ENCODE results near the gene WNK1.
"Not testable (repeated sequence)": the region's sequence is repeated elsewhere in the genome, so short reads cannot be mapped to it uniquely, and the experiment has no call there.

Gene WNK1

DNA sequence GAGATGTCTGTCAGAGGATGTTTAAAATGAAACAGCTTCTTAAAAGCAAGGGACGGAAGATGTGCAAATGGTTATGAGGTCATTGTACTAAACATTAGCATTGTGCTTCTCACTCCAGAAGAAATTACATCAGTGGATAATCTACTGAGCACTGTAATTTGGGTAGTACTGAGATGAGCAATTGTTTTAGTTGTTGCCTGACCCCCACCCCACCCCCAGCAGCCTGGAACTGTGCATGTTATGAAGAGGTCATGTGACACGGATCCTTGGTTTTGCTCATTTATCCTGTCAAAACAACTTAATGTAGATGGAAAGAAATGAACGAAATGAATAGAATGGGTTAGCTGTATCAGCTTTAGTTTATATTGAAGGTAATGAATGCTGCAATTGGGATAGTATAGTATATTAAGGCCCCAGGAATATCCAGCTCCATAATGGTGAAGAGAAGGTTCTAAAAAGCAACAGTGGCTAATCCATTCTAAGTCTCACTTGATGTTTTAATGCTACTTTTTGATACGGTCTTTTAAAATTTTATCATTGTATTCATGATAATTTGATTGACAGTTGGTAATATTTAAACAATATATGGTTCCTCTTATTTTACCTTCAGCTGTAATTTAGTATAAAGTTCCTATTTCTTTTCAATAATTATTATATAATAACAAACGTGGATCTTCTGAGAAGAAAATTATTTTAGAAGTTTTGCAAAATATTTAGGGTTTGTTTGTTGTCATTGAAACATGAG, 58.5 kb downstream of the WNK1 start:
- TF ChIP-seq POLR2A (IDR thresholded peaks at IDR 0.05; ENCODE audit: low read depth, low read length) (no peak), TAF1 (IDR thresholded peaks at IDR 0.05; ENCODE audit: borderline replicate concordance, low read depth, low read length) (no peak)
- FAIRE-seq = peak; percentile 85
- no peak for DNase-seq (ENCODE audit: insufficient read length)

- DNase-seq (ENCODE audit: insufficient read length) (no peak), FAIRE-seq (no peak)
- TF ChIP-seq POLR2A (IDR thresholded peaks at IDR 0.05; ENCODE audit: low read depth, low read length) (no peak), TAF1 (IDR thresholded peaks at IDR 0.05; ENCODE audit: borderline replicate concordance, low read depth, low read length) (no peak), POLR2AphosphoS5 (IDR thresholded peaks at IDR 0.05; ENCODE audit: low read depth, low read length) (no peak)
Observed at GRCh38 chr12:812950-813349, 60.6 kb downstream of the WNK1 start.

GRCh38 chr12:817456-817855, 65.1 kb downstream of the WNK1 start:
- FAIRE-seq; DNase-seq (ENCODE audit: insufficient read length): not testable (repeated sequence)

DNA sequence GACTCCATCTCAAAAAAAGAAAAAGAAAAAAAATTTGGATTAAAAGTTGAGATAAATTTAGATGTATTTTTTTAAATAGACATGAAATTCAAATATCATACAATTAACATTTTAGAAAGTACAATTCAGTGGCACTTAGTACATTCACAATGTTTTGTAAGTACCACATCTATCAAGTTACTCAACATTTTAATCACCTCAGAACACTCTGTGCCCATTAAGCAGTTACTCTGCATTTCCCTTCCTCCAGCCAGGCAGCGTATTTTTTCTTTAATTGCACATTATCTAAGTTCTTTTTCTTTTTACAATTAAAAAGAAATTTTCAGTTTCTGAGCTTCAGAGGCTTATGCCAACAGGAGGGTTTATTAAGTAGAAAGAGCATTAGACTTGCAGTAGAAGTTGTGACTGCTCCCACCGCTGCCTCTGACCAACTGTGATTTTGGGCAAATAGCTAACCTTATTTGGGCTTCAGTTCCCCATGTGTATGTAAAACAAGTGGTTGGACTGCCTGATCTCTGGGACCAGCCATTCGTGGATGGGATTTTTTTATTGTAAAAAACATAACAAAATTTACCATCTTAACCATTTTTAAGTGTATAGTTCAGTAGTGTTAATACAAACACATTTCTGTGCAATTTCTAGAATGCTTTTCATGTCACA, 65.7 kb downstream of the WNK1 start:
- FAIRE-seq = no peak
- no peak for TF ChIP-seq POLR2AphosphoS5 (IDR thresholded peaks at IDR 0.05; ENCODE audit: low read depth, low read length)
- TF ChIP-seq TAF1 (IDR thresholded peaks at IDR 0.05; ENCODE audit: borderline replicate concordance, low read depth, low read length) = no peak
- no peak for TF ChIP-seq POLR2A (IDR thresholded peaks at IDR 0.05; ENCODE audit: low read depth, low read length)
- no peak for DNase-seq (ENCODE audit: insufficient read length)

DNA sequence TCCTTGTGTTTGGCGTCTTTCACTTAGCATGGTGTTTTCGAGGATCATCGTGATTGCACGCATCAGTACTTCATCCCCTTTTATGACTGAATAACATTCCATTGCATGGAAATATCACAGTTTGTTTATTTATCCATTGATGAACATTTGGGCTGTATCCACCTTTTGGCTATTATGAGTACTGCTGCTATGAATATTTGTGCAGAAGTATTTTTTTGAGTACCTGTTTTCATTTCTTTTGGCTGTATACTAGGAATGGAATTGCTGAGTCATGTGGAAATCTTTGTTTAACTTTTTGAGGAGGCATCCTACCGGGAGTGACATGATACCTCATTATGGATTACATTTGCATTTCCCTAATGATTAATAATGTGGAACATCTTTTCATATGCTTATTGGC, 66.4 kb downstream of the WNK1 start:
- peak; percentile 78 for FAIRE-seq
- no peak for DNase-seq (ENCODE audit: insufficient read length)
- TF ChIP-seq TAF1 (IDR thresholded peaks at IDR 0.05; ENCODE audit: borderline replicate concordance, low read depth, low read length) (no peak), POLR2AphosphoS5 (IDR thresholded peaks at IDR 0.05; ENCODE audit: low read depth, low read length) (no peak), POLR2A (IDR thresholded peaks at IDR 0.05; ENCODE audit: low read depth, low read length) (no peak)

- no peak for TF ChIP-seq POLR2A (IDR thresholded peaks at IDR 0.05; ENCODE audit: low read depth, low read length)
- no peak for TF ChIP-seq POLR2AphosphoS5 (IDR thresholded peaks at IDR 0.05; ENCODE audit: low read depth, low read length)
- TF ChIP-seq TAF1 (IDR thresholded peaks at IDR 0.05; ENCODE audit: borderline replicate concordance, low read depth, low read length) = no peak
- FAIRE-seq (no peak), DNase-seq (ENCODE audit: insufficient read length) (no peak)
Observed at GRCh38 chr12:820336-820735, 68.0 kb downstream of the WNK1 start.

GRCh38 chr12:823028-823698, 70.8 kb downstream of the WNK1 start:
- DNase-seq (ENCODE audit: insufficient read length) (no peak), FAIRE-seq (peak; percentile 87)
- TF ChIP-seq POLR2A (IDR thresholded peaks at IDR 0.05; ENCODE audit: low read depth, low read length) = no peak
- no peak for TF ChIP-seq TAF1 (IDR thresholded peaks at IDR 0.05; ENCODE audit: borderline replicate concordance, low read depth, low read length)
- no peak for TF ChIP-seq POLR2AphosphoS5 (IDR thresholded peaks at IDR 0.05; ENCODE audit: low read depth, low read length)

DNA sequence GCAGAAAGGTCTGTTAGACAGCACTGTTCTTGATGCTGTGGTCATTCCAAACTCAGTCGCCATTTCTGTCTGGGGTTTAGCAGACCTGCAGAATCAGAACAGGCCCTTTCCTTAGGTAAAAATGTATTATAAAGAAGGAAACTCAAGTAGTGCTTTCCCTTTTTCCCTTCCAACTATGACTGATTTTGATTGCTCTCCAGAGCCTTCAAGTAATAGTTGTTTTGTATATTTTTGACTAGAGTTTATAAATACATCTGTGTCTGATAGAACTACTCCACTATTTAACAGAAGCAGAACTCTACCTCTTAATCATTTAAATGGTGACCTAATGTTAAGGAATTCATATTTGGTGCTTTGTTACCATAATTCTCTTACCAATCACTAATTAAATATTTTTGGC, 74.0 kb downstream of the WNK1 start:
- TF ChIP-seq TAF1 (IDR thresholded peaks at IDR 0.05; ENCODE audit: borderline replicate concordance, low read depth, low read length) (no peak), POLR2AphosphoS5 (IDR thresholded peaks at IDR 0.05; ENCODE audit: low read depth, low read length) (no peak), POLR2A (IDR thresholded peaks at IDR 0.05; ENCODE audit: low read depth, low read length) (no peak)
- no peak for FAIRE-seq
- DNase-seq (ENCODE audit: insufficient read length) = no peak

DNA sequence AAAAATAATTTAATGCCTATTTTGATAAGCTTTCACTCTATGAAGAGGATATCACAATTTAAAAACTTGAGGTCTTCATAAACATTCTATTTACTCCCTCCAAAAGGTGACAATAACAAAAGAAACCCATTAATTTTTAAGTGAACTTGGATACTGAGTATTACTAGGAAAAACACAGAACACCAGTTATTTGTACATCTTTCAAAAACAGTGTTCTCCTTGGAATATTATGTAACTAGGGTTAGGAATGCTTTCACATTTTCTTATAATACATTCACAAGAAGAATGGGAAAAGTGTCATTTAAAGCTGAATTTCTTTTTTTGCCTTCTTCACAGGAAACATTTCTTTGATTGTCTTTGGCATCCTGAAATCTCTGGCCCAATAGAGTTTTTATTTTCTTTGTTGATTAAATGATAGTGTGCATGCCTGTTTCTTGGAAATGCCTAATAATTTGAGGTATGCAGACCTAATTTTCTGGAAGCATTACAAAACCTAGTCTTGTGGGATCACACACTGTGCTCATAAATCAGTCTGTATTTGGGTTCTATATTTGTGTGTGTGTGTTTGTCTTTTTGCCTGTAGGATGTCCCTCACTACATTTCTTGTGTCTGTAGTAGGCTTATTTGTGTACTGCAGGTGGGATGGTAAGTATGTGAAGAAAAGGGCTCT, 76.5 kb downstream of the WNK1 start:
- no peak for TF ChIP-seq POLR2A (IDR thresholded peaks at IDR 0.05; ENCODE audit: low read depth, low read length)
- TF ChIP-seq POLR2AphosphoS5 (IDR thresholded peaks at IDR 0.05; ENCODE audit: low read depth, low read length) = no peak
- TF ChIP-seq TAF1 (IDR thresholded peaks at IDR 0.05; ENCODE audit: borderline replicate concordance, low read depth, low read length) = no peak
- DNase-seq (ENCODE audit: insufficient read length) = no peak
- FAIRE-seq = no peak

DNA sequence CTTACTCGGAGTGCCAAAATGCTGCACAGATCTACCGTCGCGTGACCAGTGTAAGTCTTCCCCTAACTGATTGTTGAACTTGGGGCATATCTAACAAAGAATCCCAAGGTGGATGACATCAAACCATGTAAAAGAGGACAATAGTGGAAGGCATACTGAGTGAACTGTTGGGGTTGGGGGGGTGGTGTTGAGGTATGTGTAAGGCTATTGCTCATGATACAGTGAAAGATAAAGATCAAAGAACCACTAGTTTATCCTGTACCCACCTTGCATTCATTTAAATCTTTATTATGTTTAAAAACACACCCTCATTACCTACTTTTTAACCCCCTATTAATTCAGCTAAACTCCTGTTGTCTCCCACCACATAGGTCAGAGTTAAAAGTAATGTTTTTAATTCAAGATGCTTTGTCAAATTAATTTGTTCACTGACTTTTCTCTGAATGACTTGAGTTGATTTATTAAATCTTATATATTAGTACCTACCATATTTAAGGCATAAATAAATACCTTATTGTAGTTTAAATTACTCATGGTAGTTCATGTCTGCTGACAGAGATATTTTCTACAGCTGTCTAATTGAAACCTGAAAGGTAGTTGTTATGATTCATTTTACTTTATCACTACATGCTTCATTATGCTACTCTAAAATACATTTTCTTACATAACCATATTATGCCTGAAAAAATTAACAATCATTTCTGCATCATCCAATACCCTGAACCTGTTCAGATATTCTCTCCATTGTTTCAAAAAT, 77.9 kb downstream of the WNK1 start:
- DNase-seq (ENCODE audit: insufficient read length) (no peak), FAIRE-seq (no peak)
- no peak for TF ChIP-seq POLR2AphosphoS5 (IDR thresholded peaks at IDR 0.05; ENCODE audit: low read depth, low read length)
- TF ChIP-seq TAF1 (IDR thresholded peaks at IDR 0.05; ENCODE audit: borderline replicate concordance, low read depth, low read length) = no peak
- TF ChIP-seq POLR2A (IDR thresholded peaks at IDR 0.05; ENCODE audit: low read depth, low read length) = no peak
